Right lobe of liver (tissue), 6 donors: ENCODE results near the gene TNS3. TPM values are rescaled to one million over a fixed set of nuclear protein-coding genes. Genes with fewer than 3 reads are reported as not detected.

Source experiments
- ATAC-seq, 4 donors: fragments of 200-7000 bp; cut with Tn5 transposase; one replicate each; pipeline ENCODE4 v1.9.1; 2020; ENCODE audit warnings: mild to moderate bottlenecking in 4 of 4, moderate library complexity in 4 of 4
- DNase-seq, 3 donors: peaks; one replicate each; pipeline ENCODE4 v3.0.0-alpha.2; 2020
- H3K27ac ChIP-seq, 3 donors: fragments of 200-600 bp; one replicate each; pipeline ENCODE4 v1.8.0; 2022
- H3K27me3 ChIP-seq, 2 donors: fragments of 200-600 bp; one replicate each; pipeline ENCODE4 v1.8.0; 2022
- H3K36me3 ChIP-seq, 4 donors: fragments of 200-600 bp; sonication (generic) in 1 of 4; one replicate each; pipeline versions ENCODE4 v1.5.1 to v1.8.0; 2017 to 2022; ENCODE audit warnings: control low read depth in 1 of 4
- H3K4me1 ChIP-seq, 4 donors: fragments of 200-600 bp; sonication (generic) in 1 of 4; one replicate each; pipeline versions ENCODE4 v1.5.1 to v1.8.0; 2017 to 2022; ENCODE audit warnings: control low read depth in 1 of 4
- H3K4me3 ChIP-seq, 3 donors: fragments of 200-600 bp; one replicate each; pipeline ENCODE4 v1.8.0; 2022
- H3K9me3 ChIP-seq, 4 donors: fragments of 200-600 bp; sonication (generic) in 1 of 4; one replicate each; pipeline versions ENCODE4 v1.5.1 to v1.8.0; 2017 to 2022; ENCODE audit warnings: control low read depth in 1 of 4
- CTCF ChIP-seq, 4 donors: fragments of 200-600 bp in 3 of 4; fragments of 450-650 bp in 1 of 4; IDR thresholded peaks; one replicate each; pipeline versions ENCODE4 v1.5.1 to v1.8.0; 2016 to 2022; ENCODE audit warnings: antibody characterized with exemption in 4 of 4, mild to moderate bottlenecking in 2 of 4
- POLR2A ChIP-seq: fragments of 450-650 bp; IDR thresholded peaks from one replicate; pipeline ENCODE4 v1.6.1; 2017; ENCODE audit warnings: antibody characterized with exemption, mild to moderate bottlenecking
- whole genome bisulfite sequencing: methylation state at CpG from one replicate; pipeline ENCODE4 v1.1.6; 2018; ENCODE audit warnings: low coverage, low lambda C conversion rate; ENCODE audit not compliant: insufficient coverage; ENCODE audit errors: missing lambda C conversion rate; 5-methylcytosine and 5-hydroxymethylcytosine counted together
- intact Hi-C, 2 donors: fragments of 100-400 bp; cut with DNase I; formaldehyde crosslinking; loops; one replicate each; pipeline versions ENCODE4 v1.11.2 to v1.14.1; 2022
- total RNA-seq, 6 experiments: library from RNA; depleted of rRNA in 2 of 6; stranded (reverse); fragments of >200 nt in 2 of 6; fragmentation: NEBNext Ultra II Directional in 3 of 6; extraction: Animal tissue kit (Norgen Biotek cat#: 25700) in 3 of 6; gene quantifications; one replicate each; pipeline versions ENCODE4 v1.1.0 to v1.2.4, GENCODE V29; 2016 to 2023
- donor health status: DM: no; HTN: yes; CAD: no.
- donor health status: DM: no; HTN: no; CAD: no.
- donor health status: DM: no; HTN: no; CAD: no.
- donor health status: DM: no; HTN: yes; CAD: no.
- donor health status: DM: no; HTN: yes; CAD: no.

TNS3 gene
- total RNA-seq, 6 experiments from 2014 or later = 51.2 to 95.0 (median 58.4) TPM

- Histone ChIP-seq H3K4me3 (peak overlapping the region; percentile 4 to 33 (median 23)), H3K36me3 (no peaks in the 10 kb centered on the region), H3K27ac (peak overlapping the region; percentile 22 to 92 (median 74)), H3K4me1 (peaks cover 0 to 70% (median 33%) of the 10 kb centered on the region in 4 donors), H3K9me3 (no peaks in the 10 kb centered on the region), H3K27me3 (no peaks in the 10 kb centered on the region)
- WGBS = 39% methylated on average over 6 of the region's 11 CpGs
- intact Hi-C loops = no loop called here
- TF ChIP-seq CTCF (IDR thresholded peaks at IDR 0.05) = no peak
- DNase-seq (no peak), ATAC-seq (peak; percentile 6 to 9 (median 8))
Measured at GRCh38 chr7:47452715-47453092, 129.2 kb downstream of the TNS3 start.

GRCh38 chr7:47452295-47452694 is 129.6 kb downstream of the TNS3 start:
- Histone ChIP-seq H3K27me3 (no peaks in the 10 kb centered on the region), H3K36me3 (no peaks in the 10 kb centered on the region), H3K27ac (peak overlapping the region; percentile 22 to 92 (median 74)), H3K4me3 (peak overlapping the region in 2 of 3 donors; percentile 4 to 33), H3K4me1 (peaks cover 0 to 70% (median 33%) of the 10 kb centered on the region in 4 donors), H3K9me3 (no peaks in the 10 kb centered on the region)
- DNase-seq (no peak), ATAC-seq (peak in 2 of 4 donors; percentile 1 to 4)
- TF ChIP-seq CTCF (IDR thresholded peaks at IDR 0.05) (no peak), POLR2A (no peak)
- intact Hi-C loops = no loop called here
- 33% methylated on average over 3 of the region's 3 CpGs for WGBS

GRCh38 chr7:47451851-47452205 is 130.1 kb downstream of the TNS3 start:
- H3K4me3 ChIP-seq = peak overlapping the region in 1 of 3 donors; percentile 33
- H3K4me1 ChIP-seq = peaks cover 0 to 70% (median 35%) of the 10 kb centered on the region in 4 donors
- no peaks in the 10 kb centered on the region for H3K27me3 ChIP-seq
- intact Hi-C loops = no loop called here
- H3K36me3 ChIP-seq = no peaks in the 10 kb centered on the region
- no peak for DNase-seq
- TF ChIP-seq CTCF (IDR thresholded peaks at IDR 0.05) = no peak
- no peak for TF ChIP-seq POLR2A
- no peak for ATAC-seq
- peak overlapping the region in 2 of 3 donors; percentile 74 to 92 for H3K27ac ChIP-seq
- no peaks in the 10 kb centered on the region for H3K9me3 ChIP-seq
- WGBS = 67% methylated on average over 3 of the region's 3 CpGs

- Histone ChIP-seq H3K27ac (peak overlapping the region in 1 of 3 donors; percentile 74), H3K4me1 (peaks cover 0 to 73% (median 36%) of the 10 kb centered on the region in 4 donors), H3K9me3 (no peaks in the 10 kb centered on the region), H3K36me3 (no peaks in the 10 kb centered on the region), H3K4me3 (no peak overlapping the region), H3K27me3 (no peaks in the 10 kb centered on the region)
- intact Hi-C loops = no loop called here
- WGBS = 66% methylated on average over 5 of the region's 11 CpGs
- ATAC-seq (no peak), DNase-seq (no peak)
- TF ChIP-seq POLR2A (no peak), CTCF (IDR thresholded peaks at IDR 0.05) (no peak)
Measured at GRCh38 chr7:47449810-47450590, 131.9 kb downstream of the TNS3 start.
